Rectal smooth muscle tissue (tissue), 1 donor: ENCODE results near the gene RHBDD1.

Experiments used
- H3K27ac ChIP-seq: one replicate; pipeline ENCODE4 v1.7.0; 2013; ENCODE audit warnings: low read depth, low read length, inconsistent platforms
- H3K27me3 ChIP-seq: one replicate; pipeline ENCODE4 v1.7.0; 2013; ENCODE audit warnings: low read length; ENCODE audit not compliant: control insufficient read depth, insufficient read depth
- H3K36me3 ChIP-seq: one replicate; pipeline ENCODE4 v1.7.0; 2013; ENCODE audit warnings: low read length; ENCODE audit not compliant: control insufficient read depth, insufficient read depth
- H3K4me1 ChIP-seq: one replicate; pipeline ENCODE4 v1.7.0; 2013; ENCODE audit warnings: low read length; ENCODE audit not compliant: control insufficient read depth, insufficient read depth
- H3K4me3 ChIP-seq: one replicate; pipeline ENCODE4 v1.7.0; 2013; ENCODE audit warnings: low read length
- H3K9ac ChIP-seq: one replicate; pipeline ENCODE4 v1.7.0; 2013; ENCODE audit warnings: low read length

Gene RHBDD1

DNA sequence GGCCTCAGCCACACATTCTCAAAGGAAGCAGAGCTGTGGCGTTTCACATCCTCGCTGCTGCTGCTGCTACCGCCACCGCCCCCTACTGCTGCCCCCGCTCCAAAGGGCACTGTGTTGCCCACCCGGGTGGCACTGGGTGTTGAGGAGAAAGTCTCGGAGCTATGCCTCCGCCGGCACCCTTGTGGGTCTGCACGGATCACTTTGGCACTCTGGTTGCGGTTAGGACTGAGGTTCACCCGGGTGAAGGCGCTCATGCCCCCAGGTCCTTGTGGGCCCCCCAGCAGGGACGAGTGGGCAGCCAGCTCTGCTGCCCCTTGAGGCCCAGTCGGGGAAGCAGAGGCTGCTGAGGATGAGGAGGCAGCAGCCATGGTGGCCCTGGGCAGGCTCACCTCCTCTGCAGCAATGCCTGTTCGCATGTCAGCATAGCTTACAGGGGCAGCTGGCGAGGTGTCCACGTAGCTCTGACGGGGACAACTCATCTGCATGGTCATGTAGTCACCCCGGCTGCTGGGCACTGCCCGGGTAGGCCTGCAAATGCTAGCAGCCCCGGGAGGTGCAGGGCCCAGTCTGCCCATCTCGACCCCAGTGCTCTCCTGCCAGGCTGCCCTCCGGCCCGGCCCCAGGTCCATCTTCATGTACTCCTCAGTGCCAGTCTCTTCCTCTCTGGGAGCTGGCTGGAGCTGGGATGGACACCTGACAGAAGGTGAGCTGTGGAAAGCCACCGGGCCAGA is 40.4 kb upstream of the RHBDD1 start:
- Histone ChIP-seq H3K36me3 (no peaks in the 10 kb centered on the region), H3K9ac (no peak overlapping the region), H3K4me1 (peaks cover 17% of the 10 kb centered on the region), H3K27me3 (no peaks in the 10 kb centered on the region), H3K4me3 (peak overlapping the region; percentile 84), H3K27ac (peak overlapping the region; percentile 94)

DNA sequence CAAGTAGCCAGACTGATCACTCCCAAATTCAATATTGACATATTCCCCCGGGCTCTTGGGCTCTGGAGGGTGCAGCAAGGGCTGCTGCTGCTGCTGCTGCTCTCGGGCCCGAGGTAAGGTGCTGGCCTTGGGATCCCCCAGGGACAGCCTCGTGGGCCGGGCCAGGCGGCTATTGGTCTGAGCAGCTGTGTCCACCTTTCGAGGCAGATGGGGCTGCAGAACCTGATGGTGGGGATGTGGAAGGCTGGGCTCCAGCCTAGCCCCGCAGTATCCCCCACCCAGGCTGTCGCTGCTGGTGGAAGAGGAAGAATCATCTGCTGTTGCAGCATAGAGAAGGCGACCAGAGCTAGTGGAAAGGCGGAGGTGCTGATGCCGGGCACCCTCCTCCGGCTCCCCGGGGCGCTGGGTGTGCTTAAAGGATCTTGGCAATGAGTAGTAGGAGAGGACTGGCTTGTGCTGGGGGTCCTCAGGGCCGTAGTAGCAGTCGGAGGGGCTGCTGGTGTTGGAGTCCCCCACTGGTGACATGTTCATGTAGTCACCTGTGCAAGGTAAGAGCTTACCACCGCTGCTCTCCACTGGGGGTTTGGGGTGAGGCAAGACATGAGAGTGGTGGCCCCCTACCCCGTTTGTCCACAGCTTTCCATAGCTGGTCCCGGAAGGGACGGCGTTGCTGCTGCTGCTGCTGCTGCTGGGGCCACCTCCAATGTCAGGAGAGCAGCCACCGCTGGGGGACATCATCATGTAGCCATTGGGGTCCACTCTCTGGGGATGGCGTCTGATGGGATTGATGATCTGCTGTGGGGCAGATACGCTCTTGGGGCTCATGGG is 39.6 kb upstream of the RHBDD1 start:
- peak overlapping the region; percentile 84 for H3K4me3 ChIP-seq
- peaks cover 11% of the 10 kb centered on the region for H3K4me1 ChIP-seq
- H3K27ac ChIP-seq = peak overlapping the region; percentile 94
- H3K36me3 ChIP-seq = no peaks in the 10 kb centered on the region
- H3K9ac ChIP-seq = no peak overlapping the region
- no peaks in the 10 kb centered on the region for H3K27me3 ChIP-seq

DNA sequence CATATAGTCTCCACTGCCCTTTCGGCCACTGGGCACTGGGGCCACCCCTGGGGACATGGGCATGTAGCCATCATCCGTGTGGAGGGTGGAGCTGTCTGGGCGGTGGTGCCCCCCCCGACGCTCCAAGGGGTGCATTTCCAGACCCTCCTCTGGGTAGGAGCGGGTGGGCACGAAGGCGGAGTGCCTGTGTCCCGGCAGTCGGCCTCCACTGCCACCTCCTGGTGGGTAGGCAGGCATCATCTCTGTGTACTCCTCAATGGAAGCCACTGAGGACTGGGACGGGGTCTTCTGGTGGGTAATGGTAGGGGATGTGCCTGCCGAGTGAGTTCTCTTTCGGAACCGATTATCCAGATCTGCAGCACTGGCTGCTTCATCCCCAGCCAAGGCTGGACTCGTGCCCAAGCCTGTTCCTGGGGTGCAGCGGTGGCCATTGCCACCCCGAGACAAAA is 39.0 kb upstream of the RHBDD1 start:
- Histone ChIP-seq H3K4me1 (peaks cover 15% of the 10 kb centered on the region), H3K9ac (no peak overlapping the region), H3K36me3 (no peaks in the 10 kb centered on the region), H3K4me3 (peak overlapping the region; percentile 84), H3K27me3 (no peaks in the 10 kb centered on the region), H3K27ac (peak overlapping the region; percentile 94)

DNA sequence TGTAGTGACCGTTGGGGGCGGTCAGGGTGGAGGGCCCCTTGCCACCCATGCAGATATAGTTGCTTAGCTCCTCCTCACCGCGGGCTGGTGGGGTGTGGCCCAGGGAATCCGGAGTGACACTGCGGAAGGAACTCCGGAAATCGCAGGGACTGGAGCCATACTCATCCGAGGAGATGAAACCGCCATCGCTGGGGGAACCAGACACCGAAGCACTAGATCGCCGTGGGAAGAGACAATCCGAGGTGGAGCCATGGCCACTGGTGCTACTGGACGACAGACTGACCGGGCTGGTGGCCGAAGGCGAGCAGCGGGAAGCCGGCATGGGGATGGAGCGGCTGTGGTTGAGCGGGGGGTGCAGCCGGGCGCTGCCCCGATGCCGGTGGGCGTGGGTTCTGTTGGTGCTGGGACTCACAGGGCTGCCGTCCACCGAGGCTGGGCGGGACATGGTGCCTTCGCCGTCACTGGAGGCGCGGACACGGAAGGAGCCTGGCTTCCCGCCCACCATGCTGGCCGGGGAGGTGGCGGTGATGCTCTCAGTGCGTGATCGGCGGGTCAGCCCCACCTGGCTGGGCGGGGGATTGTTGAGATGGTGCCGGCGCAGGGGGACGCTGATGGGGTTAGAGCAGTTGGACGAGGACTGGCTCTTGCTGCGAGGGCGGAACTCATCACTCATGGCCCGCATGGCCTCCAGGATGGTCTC is 38.4 kb upstream of the RHBDD1 start:
- Histone ChIP-seq H3K27me3 (no peaks in the 10 kb centered on the region), H3K27ac (peak overlapping the region; percentile 94), H3K4me1 (peaks cover 17% of the 10 kb centered on the region), H3K9ac (peak overlapping the region; percentile 22), H3K4me3 (peak overlapping the region; percentile 84), H3K36me3 (no peaks in the 10 kb centered on the region)

DNA sequence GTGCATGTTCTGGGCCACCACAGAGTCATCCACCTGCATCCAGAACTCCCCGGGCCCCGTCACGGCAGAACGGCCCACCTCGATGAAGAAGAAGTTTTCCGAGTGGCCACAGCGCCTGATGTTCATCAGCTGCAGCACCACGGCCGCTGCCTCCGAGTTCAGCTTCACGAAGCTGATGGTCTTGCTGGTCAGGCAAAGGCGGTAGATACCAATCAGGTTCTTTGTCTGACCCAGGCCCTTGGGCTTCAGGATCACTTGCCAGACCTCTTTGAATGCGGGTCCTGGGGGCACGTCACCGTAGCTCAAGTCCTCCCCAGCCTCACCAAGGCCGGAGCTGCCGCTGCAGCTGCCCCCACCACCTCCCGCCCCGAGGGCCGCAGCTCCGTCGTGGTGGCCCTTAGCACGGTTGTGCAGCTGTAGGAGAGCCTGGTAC is 37.8 kb upstream of the RHBDD1 start:
- H3K27ac ChIP-seq = peak overlapping the region; percentile 94
- no peaks in the 10 kb centered on the region for H3K36me3 ChIP-seq
- H3K27me3 ChIP-seq = no peaks in the 10 kb centered on the region
- peaks cover 14% of the 10 kb centered on the region for H3K4me1 ChIP-seq
- H3K4me3 ChIP-seq = peak overlapping the region; percentile 84
- H3K9ac ChIP-seq = peak overlapping the region; percentile 17

GRCh38 chr2:226798422-226799210 is 37.2 kb upstream of the RHBDD1 start:
- peaks cover 14% of the 10 kb centered on the region for H3K4me1 ChIP-seq
- peak overlapping the region; percentile 94 for H3K27ac ChIP-seq
- H3K4me3 ChIP-seq = peak overlapping the region; percentile 84
- H3K9ac ChIP-seq = peak overlapping the region; percentile 42
- no peaks in the 10 kb centered on the region for H3K27me3 ChIP-seq
- no peaks in the 10 kb centered on the region for H3K36me3 ChIP-seq

GRCh38 chr2:226799211-226799975 is 36.5 kb upstream of the RHBDD1 start, which contains the start of gene IRS1:
Gene IRS1, minus strand, starts transcription at chr2:226799820. Its CDS starts 1,082 bp downstream, at chr2:226798738.
- Histone ChIP-seq H3K4me3 (peak within 1 kb of the TSS; percentile 84), H3K27me3 (no peaks in the 10 kb centered on the region), H3K9ac (peak within 1 kb of the TSS; percentile 53), H3K36me3 (no peaks in the 10 kb centered on the region), H3K4me1 (peaks cover 14% of the 10 kb centered on the region), H3K27ac (peak within 1 kb of the TSS; percentile 94)

- no peaks in the 10 kb centered on the region for H3K36me3 ChIP-seq
- H3K27me3 ChIP-seq = no peaks in the 10 kb centered on the region
- H3K4me3 ChIP-seq = peak overlapping the region; percentile 61
- H3K27ac ChIP-seq = peak overlapping the region; percentile 90
- peaks cover 14% of the 10 kb centered on the region for H3K4me1 ChIP-seq
- peak overlapping the region; percentile 53 for H3K9ac ChIP-seq
Observed at GRCh38 chr2:226799976-226800940, 35.6 kb upstream of the RHBDD1 start.

DNA sequence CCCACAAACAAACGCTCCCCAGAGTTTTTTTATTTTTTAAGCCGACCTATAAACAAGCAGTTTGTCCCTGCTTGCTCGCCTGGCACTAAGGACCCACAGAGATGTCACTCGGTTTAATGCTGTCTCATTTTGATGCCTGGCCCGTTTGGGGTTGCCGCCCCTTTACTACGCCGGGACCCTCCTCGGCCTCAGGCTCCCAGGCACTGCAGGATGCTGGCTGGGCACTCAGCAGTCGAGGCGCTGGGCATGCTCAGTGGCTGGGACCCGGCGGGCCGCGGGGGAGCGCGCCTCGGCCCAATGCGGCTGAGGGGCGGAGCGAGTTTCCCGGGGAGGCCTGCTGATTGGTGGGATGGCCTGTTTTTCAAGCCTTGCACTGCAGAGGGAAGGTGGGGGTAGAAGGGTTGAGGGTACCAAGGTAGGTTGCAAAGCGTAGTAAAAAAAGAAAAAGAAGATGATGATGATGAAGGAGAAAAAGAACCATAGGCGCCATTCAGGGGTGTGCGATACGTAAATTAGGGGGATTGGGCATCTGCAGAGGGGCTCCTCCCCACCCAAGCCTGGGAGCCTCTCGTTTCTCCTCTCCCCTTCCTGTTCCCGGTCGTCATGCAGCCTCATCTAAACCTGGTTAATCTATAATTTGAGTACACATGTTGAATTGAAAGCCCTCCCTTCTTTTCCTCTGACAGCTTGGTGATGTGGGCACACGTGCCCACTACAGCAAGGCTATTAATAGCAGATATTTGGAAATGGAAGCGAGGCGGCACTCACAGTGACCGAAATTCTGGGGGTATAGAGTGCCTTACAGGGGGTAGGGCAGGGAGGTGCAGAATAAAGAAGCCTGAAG is 34.7 kb upstream of the RHBDD1 start:
- Histone ChIP-seq H3K36me3 (no peaks in the 10 kb centered on the region), H3K4me1 (peaks cover 12% of the 10 kb centered on the region), H3K9ac (no peak overlapping the region), H3K27me3 (no peaks in the 10 kb centered on the region), H3K4me3 (peak overlapping the region; percentile 61), H3K27ac (peak overlapping the region; percentile 90)

DNA sequence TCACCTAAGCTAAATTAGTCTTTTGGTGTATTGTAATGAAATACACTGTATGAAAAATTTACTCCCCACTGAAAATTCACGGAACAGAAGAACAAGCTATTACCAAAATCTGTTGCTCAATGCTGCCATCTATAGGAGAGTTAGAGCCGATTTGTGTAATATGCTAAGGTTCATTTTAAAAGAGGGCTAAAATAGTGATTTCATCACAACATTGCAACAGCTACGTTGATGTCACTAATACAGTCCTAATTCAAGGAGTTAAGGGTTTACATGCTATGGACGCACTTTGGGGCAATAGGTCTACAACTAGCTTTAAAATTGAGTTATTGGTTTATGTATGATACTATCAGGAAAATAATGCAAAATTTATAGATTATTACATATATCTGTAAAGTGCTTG is 33.3 kb upstream of the RHBDD1 start:
- Histone ChIP-seq H3K36me3 (no peaks in the 10 kb centered on the region), H3K27me3 (no peaks in the 10 kb centered on the region), H3K4me3 (no peak overlapping the region), H3K4me1 (peaks cover 10% of the 10 kb centered on the region), H3K9ac (no peak overlapping the region), H3K27ac (no peak overlapping the region)
